IMR-90 (cell line): ENCODE data around the gene DHX38.

Source experiments
- MXI1 ChIP-seq: IDR thresholded peaks from 2 replicates; pipeline ENCODE4 v1.6.1; 2012; ENCODE audit warnings: low read depth, mild to moderate bottlenecking, low read length, moderate library complexity, borderline replicate concordance
- POLR2A ChIP-seq: IDR thresholded peaks from 2 replicates; pipeline ENCODE4 v1.6.1; 2012; ENCODE audit warnings: mild to moderate bottlenecking, low read depth, low read length
- RAD21 ChIP-seq: IDR thresholded peaks from 2 replicates; pipeline ENCODE4 v1.6.1; 2012; ENCODE audit warnings: low read length, improper control_type of control experiment
- TF ChIP-seq, protein P1 (sequence below): conservative IDR thresholded peaks from 2 replicates; pipeline ENCODE4 v1.5.1; 2012; ENCODE audit warnings: mild to moderate bottlenecking, low read depth, low read length, improper control_type of control experiment
- TF ChIP-seq, protein P2 (sequence below): fragments of 150-350 bp; IDR thresholded peaks from 2 replicates; pipeline ENCODE4 v1.6.1; 2016; ENCODE audit warnings: low read depth, mild to moderate bottlenecking, low read length, moderate library complexity, borderline replicate concordance

DNA sequence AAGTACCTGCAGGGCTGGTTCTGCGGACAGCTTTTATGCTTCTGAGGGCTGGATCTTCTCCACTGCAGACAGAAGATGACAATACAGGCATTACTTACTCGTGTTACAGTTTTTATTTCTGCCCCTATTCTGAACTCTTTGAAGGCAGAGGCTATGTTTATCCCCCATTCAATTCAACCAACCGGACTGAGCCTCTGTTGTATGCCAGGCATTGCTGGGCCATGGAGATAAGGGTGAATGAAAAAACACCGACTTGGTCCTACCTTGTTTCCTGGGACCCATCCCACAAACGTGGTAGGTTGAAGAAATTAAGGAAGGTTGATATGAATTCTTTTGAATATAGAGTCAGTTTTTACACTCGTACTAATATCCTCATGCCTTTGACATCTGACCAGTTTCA, 49.4 kb upstream of the DHX38 start:
- TF ChIP-seq, protein P1, sequence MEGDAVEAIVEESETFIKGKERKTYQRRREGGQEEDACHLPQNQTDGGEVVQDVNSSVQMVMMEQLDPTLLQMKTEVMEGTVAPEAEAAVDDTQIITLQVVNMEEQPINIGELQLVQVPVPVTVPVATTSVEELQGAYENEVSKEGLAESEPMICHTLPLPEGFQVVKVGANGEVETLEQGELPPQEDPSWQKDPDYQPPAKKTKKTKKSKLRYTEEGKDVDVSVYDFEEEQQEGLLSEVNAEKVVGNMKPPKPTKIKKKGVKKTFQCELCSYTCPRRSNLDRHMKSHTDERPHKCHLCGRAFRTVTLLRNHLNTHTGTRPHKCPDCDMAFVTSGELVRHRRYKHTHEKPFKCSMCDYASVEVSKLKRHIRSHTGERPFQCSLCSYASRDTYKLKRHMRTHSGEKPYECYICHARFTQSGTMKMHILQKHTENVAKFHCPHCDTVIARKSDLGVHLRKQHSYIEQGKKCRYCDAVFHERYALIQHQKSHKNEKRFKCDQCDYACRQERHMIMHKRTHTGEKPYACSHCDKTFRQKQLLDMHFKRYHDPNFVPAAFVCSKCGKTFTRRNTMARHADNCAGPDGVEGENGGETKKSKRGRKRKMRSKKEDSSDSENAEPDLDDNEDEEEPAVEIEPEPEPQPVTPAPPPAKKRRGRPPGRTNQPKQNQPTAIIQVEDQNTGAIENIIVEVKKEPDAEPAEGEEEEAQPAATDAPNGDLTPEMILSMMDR, result no peak
- TF ChIP-seq POLR2A (no peak), RAD21 (no peak), MXI1 (no peak)
- TF ChIP-seq, protein P2, sequence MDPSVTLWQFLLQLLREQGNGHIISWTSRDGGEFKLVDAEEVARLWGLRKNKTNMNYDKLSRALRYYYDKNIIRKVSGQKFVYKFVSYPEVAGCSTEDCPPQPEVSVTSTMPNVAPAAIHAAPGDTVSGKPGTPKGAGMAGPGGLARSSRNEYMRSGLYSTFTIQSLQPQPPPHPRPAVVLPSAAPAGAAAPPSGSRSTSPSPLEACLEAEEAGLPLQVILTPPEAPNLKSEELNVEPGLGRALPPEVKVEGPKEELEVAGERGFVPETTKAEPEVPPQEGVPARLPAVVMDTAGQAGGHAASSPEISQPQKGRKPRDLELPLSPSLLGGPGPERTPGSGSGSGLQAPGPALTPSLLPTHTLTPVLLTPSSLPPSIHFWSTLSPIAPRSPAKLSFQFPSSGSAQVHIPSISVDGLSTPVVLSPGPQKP, result no peak
